Thyroid gland (tissue), 4 donors: ENCODE results near the gene LMNTD2. TPM values are rescaled to one million over a fixed set of nuclear protein-coding genes. Genes with fewer than 3 reads are reported as not detected.

Experiments used
- DNase-seq, 2 donors: peaks; one replicate each; pipeline ENCODE4 v3.0.0-alpha.2; 2019
- H3K27ac ChIP-seq, 3 donors: fragments of 200-600 bp; sonication (generic); 1 replicate in 2 of 3; 2 replicates in 1 of 3; pipeline ENCODE4 v1.5.1; 2016 to 2019; ENCODE audit warnings: mild to moderate bottlenecking in 1 of 3, moderate library complexity in 1 of 3
- H3K27me3 ChIP-seq: fragments of 200-600 bp; sonication (generic); one replicate; pipeline ENCODE4 v1.5.1; 2019
- H3K36me3 ChIP-seq, 2 donors: fragments of 200-600 bp; sonication (generic); one replicate each; pipeline ENCODE4 v1.5.1; 2016 to 2019
- H3K4me1 ChIP-seq, 2 donors: fragments of 200-600 bp; sonication (generic); one replicate each; pipeline ENCODE4 v1.5.1; 2017 to 2019
- H3K4me3 ChIP-seq, 3 donors: fragments of 200-600 bp; sonication (generic); replicated peaks in 1 of 3; 1 replicate in 2 of 3; 2 replicates in 1 of 3; pipeline ENCODE4 v1.5.1; 2016; ENCODE audit warnings: mild to moderate bottlenecking in 1 of 3
- H3K9me3 ChIP-seq: fragments of 200-600 bp; sonication (generic); one replicate; pipeline ENCODE4 v1.5.1; 2017
- POLR2A ChIP-seq, 2 donors: fragments of 450-650 bp; IDR thresholded peaks; one replicate each; pipeline ENCODE4 v1.6.1; 2017; ENCODE audit warnings: antibody characterized with exemption in 2 of 2, mild to moderate bottlenecking in 2 of 2, moderate library complexity in 1 of 2
- WGBS, 2 donors: methylation state at CpG; one replicate each; pipeline ENCODE4 v1.1.5; 2017; 5-methylcytosine and 5-hydroxymethylcytosine counted together
- intact Hi-C: fragments of 100-400 bp; cut with DNase I; formaldehyde crosslinking; loops from one replicate; pipeline ENCODE4 v1.15.1; 2023
- total RNA-seq, 4 donors: library from RNA; depleted of rRNA; stranded (reverse); fragments of >200 nt; gene quantifications; one replicate each; pipeline ENCODE4 v1.2.3, GENCODE V29; 2016
- TF ChIP-seq, protein P1 (sequence below), 6 experiments: fragments of 200-600 bp in 3 of 6; fragments of 450-650 bp in 3 of 6; sonication (generic) in 3 of 6; IDR thresholded peaks; one replicate each; pipeline ENCODE4 v1.5.1; 2016 to 2019; ENCODE audit warnings: antibody characterized with exemption in 6 of 6, mild to moderate bottlenecking in 2 of 6, inconsistent platforms in 1 of 6, moderate library complexity in 1 of 6

The LMNTD2 gene
- total RNA-seq, 4 donors from 2014 or later = 4.2 to 8.8 (median 6.6) TPM

GRCh38 chr11:536841-537621 is 23.5 kb downstream of the LMNTD2 start, which contains the start of gene LRRC56:
Gene LRRC56, plus strand, starts transcription at chr11:537527. Its CDS starts 3,158 bp downstream, at chr11:540685.
- H3K4me1 ChIP-seq = peaks cover 18 to 37% of the 10 kb centered on the region in 2 donors
- TF ChIP-seq, protein P1, sequence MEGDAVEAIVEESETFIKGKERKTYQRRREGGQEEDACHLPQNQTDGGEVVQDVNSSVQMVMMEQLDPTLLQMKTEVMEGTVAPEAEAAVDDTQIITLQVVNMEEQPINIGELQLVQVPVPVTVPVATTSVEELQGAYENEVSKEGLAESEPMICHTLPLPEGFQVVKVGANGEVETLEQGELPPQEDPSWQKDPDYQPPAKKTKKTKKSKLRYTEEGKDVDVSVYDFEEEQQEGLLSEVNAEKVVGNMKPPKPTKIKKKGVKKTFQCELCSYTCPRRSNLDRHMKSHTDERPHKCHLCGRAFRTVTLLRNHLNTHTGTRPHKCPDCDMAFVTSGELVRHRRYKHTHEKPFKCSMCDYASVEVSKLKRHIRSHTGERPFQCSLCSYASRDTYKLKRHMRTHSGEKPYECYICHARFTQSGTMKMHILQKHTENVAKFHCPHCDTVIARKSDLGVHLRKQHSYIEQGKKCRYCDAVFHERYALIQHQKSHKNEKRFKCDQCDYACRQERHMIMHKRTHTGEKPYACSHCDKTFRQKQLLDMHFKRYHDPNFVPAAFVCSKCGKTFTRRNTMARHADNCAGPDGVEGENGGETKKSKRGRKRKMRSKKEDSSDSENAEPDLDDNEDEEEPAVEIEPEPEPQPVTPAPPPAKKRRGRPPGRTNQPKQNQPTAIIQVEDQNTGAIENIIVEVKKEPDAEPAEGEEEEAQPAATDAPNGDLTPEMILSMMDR (IDR thresholded peaks at IDR 0.05) = no peak
- TF ChIP-seq POLR2A (IDR thresholded peaks at IDR 0.05) = peak in 1 of 2 donors; percentile 30
- peaks cover 13% of the 10 kb centered on the region in 2 donors for H3K36me3 ChIP-seq
- H3K27ac ChIP-seq = peak within 1 kb of the TSS in 2 of 3 donors; percentile 30 to 56
- H3K4me3 ChIP-seq = peak within 1 kb of the TSS in 2 of 3 donors; percentile 14 to 39
- 1 to 3% methylated on average over 21 to 31 of the region's 93 CpGs for WGBS, 2 donors
- intact Hi-C loops = no loop called here
- no peaks in the 10 kb centered on the region for H3K9me3 ChIP-seq
- peak; percentile 86 to 91 for DNase-seq
- H3K27me3 ChIP-seq = no peaks in the 10 kb centered on the region

- peak; percentile 95 for DNase-seq
- Histone ChIP-seq H3K4me3 (peak within 1 kb of the TSS; percentile 30 to 81 (median 63)), H3K27ac (peak within 1 kb of the TSS; percentile 28 to 89 (median 61)), H3K9me3 (no peaks in the 10 kb centered on the region), H3K4me1 (peaks cover 18 to 37% of the 10 kb centered on the region in 2 donors), H3K36me3 (peaks cover 17 to 20% of the 10 kb centered on the region in 2 donors), H3K27me3 (no peaks in the 10 kb centered on the region)
- intact Hi-C loops = no loop called here
- TF ChIP-seq, protein P1 (IDR thresholded peaks at IDR 0.05) = no peak
- peak in 1 of 2 donors; percentile 82 for TF ChIP-seq POLR2A (IDR thresholded peaks at IDR 0.05)
- 6 to 14% methylated on average over 13 to 30 of the region's 97 CpGs for WGBS, 2 donors
Measured at GRCh38 chr11:535519-536454, 24.8 kb downstream of the LMNTD2 start, which contains the start of gene HRAS. Gene HRAS, minus strand, starts transcription at chr11:535576.

GRCh38 chr11:535210-535518 is 25.4 kb downstream of the LMNTD2 start:
- DNase-seq = no peak
- peak overlapping the region in 1 of 3 donors; percentile 81 for H3K4me3 ChIP-seq
- peaks cover 17 to 20% of the 10 kb centered on the region in 2 donors for H3K36me3 ChIP-seq
- no peak for TF ChIP-seq POLR2A (IDR thresholded peaks at IDR 0.05)
- TF ChIP-seq, protein P1 (IDR thresholded peaks at IDR 0.05) = no peak
- no CpG with 5 or more reads among the region's 56 CpGs for WGBS, 2 donors
- H3K9me3 ChIP-seq = no peaks in the 10 kb centered on the region
- H3K4me1 ChIP-seq = peaks cover 18 to 37% of the 10 kb centered on the region in 2 donors
- intact Hi-C loops = no loop called here
- no peak overlapping the region for H3K27ac ChIP-seq
- no peaks in the 10 kb centered on the region for H3K27me3 ChIP-seq

DNA sequence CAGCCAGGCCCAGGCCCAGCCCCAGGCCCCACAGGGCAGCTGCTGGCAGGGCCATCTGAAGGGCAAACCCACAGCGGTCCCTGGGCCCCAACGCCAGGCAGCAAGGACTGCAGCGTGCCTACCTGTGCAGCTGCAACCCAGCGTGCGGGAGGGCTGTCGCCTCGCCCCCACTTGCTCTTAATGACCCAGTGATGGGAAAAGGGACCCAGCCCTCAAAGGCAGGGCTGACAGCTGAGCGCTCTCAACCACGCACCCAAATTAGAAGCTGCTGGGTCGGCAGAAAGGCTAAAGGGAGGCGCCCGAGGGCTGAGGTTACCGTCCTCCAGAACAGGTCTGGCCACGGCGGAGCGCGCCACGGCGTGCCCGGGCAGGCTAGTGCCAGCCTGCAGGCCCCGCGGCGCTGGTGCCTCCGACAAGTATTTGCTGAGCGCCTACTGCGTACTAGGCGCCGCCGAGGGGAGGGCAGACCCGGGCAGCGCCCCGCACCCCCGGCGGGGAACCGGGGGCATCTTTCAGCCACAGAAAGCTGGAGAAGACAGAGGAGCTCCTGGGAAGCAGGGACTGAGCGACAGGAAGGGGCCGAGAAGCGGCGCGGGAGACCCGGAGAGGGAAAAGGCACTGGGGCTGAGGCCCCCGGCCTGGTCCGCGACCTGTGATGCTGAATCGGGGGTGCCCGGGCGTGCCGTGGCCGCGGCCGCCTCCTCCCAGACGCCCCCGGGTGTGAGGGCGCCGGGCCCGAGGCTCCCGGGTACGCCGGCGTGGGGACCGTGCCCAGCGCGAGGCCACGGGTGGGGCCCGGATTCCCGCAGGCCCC is 25.9 kb downstream of the LMNTD2 start:
- no peak for TF ChIP-seq POLR2A (IDR thresholded peaks at IDR 0.05)
- TF ChIP-seq, protein P1 (IDR thresholded peaks at IDR 0.05) = no peak
- Histone ChIP-seq H3K9me3 (no peaks in the 10 kb centered on the region), H3K4me3 (peak overlapping the region; percentile 20 to 81 (median 63)), H3K36me3 (peaks cover 17 to 20% of the 10 kb centered on the region in 2 donors), H3K27me3 (no peaks in the 10 kb centered on the region), H3K4me1 (peaks cover 18 to 37% of the 10 kb centered on the region in 2 donors), H3K27ac (peak overlapping the region in 1 of 3 donors; percentile 28)
- WGBS, 2 donors = 3 to 15% methylated on average over 21 to 26 of the region's 66 CpGs
- intact Hi-C loops = no loop called here
- DNase-seq = peak; percentile 39 to 43
